Measurements from ENCODE around the gene MYH8.

MYH8 gene

DNA sequence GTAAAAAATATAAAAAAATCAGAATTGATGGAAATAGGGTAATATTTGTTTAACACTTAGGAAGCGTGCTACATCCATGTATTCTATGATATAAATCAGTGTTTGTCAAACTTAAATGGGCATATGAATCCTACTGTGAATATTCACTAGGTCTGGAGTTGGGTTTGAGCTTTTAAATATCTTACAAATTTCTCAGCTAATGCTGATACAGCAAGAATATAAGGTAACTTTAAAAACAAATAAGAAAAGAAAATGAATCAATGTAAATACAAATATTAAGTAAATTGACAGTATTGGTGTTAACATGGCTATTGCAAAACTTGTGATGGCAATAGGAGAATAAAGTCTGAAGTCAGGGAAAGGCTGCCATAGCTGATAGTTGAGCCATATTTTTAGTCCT lies 52.5 kb downstream of the MYH8 start:
- TF ChIP-seq, protein P1, sequence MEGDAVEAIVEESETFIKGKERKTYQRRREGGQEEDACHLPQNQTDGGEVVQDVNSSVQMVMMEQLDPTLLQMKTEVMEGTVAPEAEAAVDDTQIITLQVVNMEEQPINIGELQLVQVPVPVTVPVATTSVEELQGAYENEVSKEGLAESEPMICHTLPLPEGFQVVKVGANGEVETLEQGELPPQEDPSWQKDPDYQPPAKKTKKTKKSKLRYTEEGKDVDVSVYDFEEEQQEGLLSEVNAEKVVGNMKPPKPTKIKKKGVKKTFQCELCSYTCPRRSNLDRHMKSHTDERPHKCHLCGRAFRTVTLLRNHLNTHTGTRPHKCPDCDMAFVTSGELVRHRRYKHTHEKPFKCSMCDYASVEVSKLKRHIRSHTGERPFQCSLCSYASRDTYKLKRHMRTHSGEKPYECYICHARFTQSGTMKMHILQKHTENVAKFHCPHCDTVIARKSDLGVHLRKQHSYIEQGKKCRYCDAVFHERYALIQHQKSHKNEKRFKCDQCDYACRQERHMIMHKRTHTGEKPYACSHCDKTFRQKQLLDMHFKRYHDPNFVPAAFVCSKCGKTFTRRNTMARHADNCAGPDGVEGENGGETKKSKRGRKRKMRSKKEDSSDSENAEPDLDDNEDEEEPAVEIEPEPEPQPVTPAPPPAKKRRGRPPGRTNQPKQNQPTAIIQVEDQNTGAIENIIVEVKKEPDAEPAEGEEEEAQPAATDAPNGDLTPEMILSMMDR (conservative IDR thresholded peaks at IDR 0.05; ENCODE audit: low read depth, low read length), result no peak
- Histone ChIP-seq H3K4me3 (IDR thresholded peaks at IDR 0.05; ENCODE audit: insufficient read depth, low read depth, low read length) (no peak overlapping the region), H3K27ac (no peak overlapping the region), H3K9ac (no peak overlapping the region), H3K4me1 (ENCODE audit: low read depth, poor library complexity, severe bottlenecking) (no peaks in the 10 kb centered on the region), H2AFZ (ENCODE audit: low read depth) (no peak overlapping the region), H4K20me1 (ENCODE audit: insufficient read depth) (no peaks in the 10 kb centered on the region), H3K36me3 (ENCODE audit: insufficient read depth) (no peaks in the 10 kb centered on the region), H3K27me3 (ENCODE audit: insufficient read depth, low read depth) (no peaks in the 10 kb centered on the region), H3K4me2 (no peak overlapping the region), H3K79me2 (ENCODE audit: insufficient read depth, low read depth) (no peaks in the 10 kb centered on the region)

DNA sequence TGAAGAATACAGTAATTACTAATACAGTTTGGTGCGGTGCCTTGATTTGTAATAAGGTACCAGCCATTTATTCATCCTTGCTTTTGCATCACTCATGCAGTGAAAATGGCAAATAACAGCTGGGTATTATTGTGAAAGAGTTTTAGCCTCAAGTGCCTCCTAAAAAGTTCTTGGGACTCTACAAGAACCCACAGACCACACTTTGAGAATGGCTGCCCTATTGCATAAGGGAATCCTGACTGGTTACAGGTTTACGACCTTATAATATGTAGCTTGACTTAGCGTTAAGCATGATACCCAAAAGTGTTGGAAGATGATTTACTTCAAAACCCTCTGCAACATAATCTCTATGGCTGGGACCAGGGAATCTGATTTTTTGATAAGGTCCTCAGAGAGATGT lies 53.2 kb downstream of the MYH8 start:
- H4K20me1 ChIP-seq (ENCODE audit: insufficient read depth), result no peaks in the 10 kb centered on the region
- TF ChIP-seq, protein P1 (conservative IDR thresholded peaks at IDR 0.05; ENCODE audit: low read depth, low read length), result no peak
- no peaks in the 10 kb centered on the region for H3K27me3 ChIP-seq (ENCODE audit: insufficient read depth, low read depth)
- H2AFZ ChIP-seq (ENCODE audit: low read depth), result no peak overlapping the region
- H3K79me2 ChIP-seq (ENCODE audit: insufficient read depth, low read depth), result no peaks in the 10 kb centered on the region
- H3K9ac ChIP-seq, result no peak overlapping the region
- H3K27ac ChIP-seq, result no peak overlapping the region
- no peaks in the 10 kb centered on the region for H3K36me3 ChIP-seq (ENCODE audit: insufficient read depth)
- no peaks in the 10 kb centered on the region for H3K4me1 ChIP-seq (ENCODE audit: low read depth, poor library complexity, severe bottlenecking)
- no peak overlapping the region for H3K4me2 ChIP-seq
- no peak overlapping the region for H3K4me3 ChIP-seq (IDR thresholded peaks at IDR 0.05; ENCODE audit: insufficient read depth, low read depth, low read length)

DNA sequence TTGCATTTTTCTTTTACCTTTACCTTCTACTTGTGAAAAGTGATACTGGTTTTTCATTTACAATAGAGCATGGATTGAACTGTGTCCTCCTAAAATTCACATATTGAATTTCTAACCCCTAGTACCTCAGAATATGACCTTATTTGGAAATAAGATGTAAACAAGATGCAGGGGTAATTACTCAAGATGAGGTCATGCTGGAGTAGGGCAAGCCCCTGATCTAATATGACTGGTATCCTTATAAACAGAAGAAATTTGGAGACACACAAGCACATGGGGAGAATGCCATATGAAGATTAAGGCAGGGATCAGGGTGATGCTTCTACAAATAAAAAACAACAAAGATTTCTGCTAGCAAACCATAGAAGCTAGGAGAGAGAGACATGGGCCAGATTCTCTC lies 61.2 kb downstream of the MYH8 start:
- no peak overlapping the region for H3K27ac ChIP-seq
- H3K4me3 ChIP-seq (IDR thresholded peaks at IDR 0.05; ENCODE audit: insufficient read depth, low read depth, low read length), result no peak overlapping the region
- H3K4me1 ChIP-seq (ENCODE audit: low read depth, poor library complexity, severe bottlenecking), result no peaks in the 10 kb centered on the region
- TF ChIP-seq, protein P1 (conservative IDR thresholded peaks at IDR 0.05; ENCODE audit: low read depth, low read length), result no peak
- no peak overlapping the region for H2AFZ ChIP-seq (ENCODE audit: low read depth)
- H3K36me3 ChIP-seq (ENCODE audit: insufficient read depth), result no peaks in the 10 kb centered on the region
- H4K20me1 ChIP-seq (ENCODE audit: insufficient read depth), result no peaks in the 10 kb centered on the region
- no peak overlapping the region for H3K9ac ChIP-seq
- no peaks in the 10 kb centered on the region for H3K27me3 ChIP-seq (ENCODE audit: insufficient read depth, low read depth)
- no peak overlapping the region for H3K4me2 ChIP-seq
- H3K79me2 ChIP-seq (ENCODE audit: insufficient read depth, low read depth), result no peaks in the 10 kb centered on the region

DNA sequence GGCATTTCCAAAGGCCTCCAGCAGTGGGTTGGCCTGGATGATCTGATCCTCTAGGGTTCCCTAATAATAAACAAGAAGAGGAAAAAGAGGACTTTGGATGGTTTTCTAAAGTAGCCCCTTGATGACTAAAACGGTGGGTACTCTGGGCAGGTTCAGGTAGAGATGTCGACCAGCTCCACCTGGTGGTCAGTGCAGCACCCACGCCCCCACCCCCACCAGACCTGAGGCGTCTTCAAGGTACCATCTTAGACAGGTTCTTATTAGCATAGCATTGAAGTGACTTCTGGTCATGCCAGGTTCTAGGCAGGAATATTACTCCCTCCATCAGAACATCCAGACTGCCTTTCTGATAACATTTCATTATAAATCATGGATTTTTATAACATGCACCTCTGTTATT lies 64.0 kb downstream of the MYH8 start:
- no peaks in the 10 kb centered on the region for H3K27me3 ChIP-seq (ENCODE audit: insufficient read depth, low read depth)
- no peaks in the 10 kb centered on the region for H4K20me1 ChIP-seq (ENCODE audit: insufficient read depth)
- H3K36me3 ChIP-seq (ENCODE audit: insufficient read depth), result no peaks in the 10 kb centered on the region
- no peak overlapping the region for H3K9ac ChIP-seq
- TF ChIP-seq, protein P1 (conservative IDR thresholded peaks at IDR 0.05; ENCODE audit: low read depth, low read length), result no peak
- H3K4me3 ChIP-seq (IDR thresholded peaks at IDR 0.05; ENCODE audit: insufficient read depth, low read depth, low read length), result no peak overlapping the region
- no peaks in the 10 kb centered on the region for H3K79me2 ChIP-seq (ENCODE audit: insufficient read depth, low read depth)
- H2AFZ ChIP-seq (ENCODE audit: low read depth), result no peak overlapping the region
- no peak overlapping the region for H3K4me2 ChIP-seq
- H3K27ac ChIP-seq, result no peak overlapping the region
- H3K4me1 ChIP-seq (ENCODE audit: low read depth, poor library complexity, severe bottlenecking), result no peaks in the 10 kb centered on the region

DNA sequence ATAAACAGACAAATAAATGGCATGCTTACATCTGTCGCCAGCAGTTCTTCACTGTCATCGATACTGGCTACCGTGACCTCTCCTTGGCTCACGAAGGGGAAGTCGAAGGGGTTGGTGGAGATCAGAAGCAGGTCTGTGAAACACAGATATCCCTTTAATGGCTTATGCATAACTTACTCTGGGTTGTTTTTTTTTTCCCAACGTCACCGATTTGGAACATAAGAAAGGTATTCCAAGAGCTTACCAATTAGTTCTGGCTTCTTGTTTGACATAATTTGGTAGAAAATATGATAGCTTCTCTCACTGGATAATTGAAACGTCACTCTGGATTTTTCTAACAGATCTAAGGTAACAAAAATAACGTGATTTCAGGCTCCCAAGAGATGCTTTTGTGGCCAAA lies 67.1 kb downstream of the MYH8 start:
- H3K4me1 ChIP-seq (ENCODE audit: low read depth, poor library complexity, severe bottlenecking), result no peaks in the 10 kb centered on the region
- no peak overlapping the region for H3K27ac ChIP-seq
- no peaks in the 10 kb centered on the region for H3K27me3 ChIP-seq (ENCODE audit: insufficient read depth, low read depth)
- H3K79me2 ChIP-seq (ENCODE audit: insufficient read depth, low read depth), result no peaks in the 10 kb centered on the region
- no peak overlapping the region for H3K4me2 ChIP-seq
- no peak overlapping the region for H3K9ac ChIP-seq
- TF ChIP-seq, protein P1 (conservative IDR thresholded peaks at IDR 0.05; ENCODE audit: low read depth, low read length), result no peak
- no peaks in the 10 kb centered on the region for H4K20me1 ChIP-seq (ENCODE audit: insufficient read depth)
- H2AFZ ChIP-seq (ENCODE audit: low read depth), result no peak overlapping the region
- no peak overlapping the region for H3K4me3 ChIP-seq (IDR thresholded peaks at IDR 0.05; ENCODE audit: insufficient read depth, low read depth, low read length)
- H3K36me3 ChIP-seq (ENCODE audit: insufficient read depth), result no peaks in the 10 kb centered on the region

Measured in KMS-11 (cell line).